DND-41 (cell line): ENCODE data around the gene SLC41A3.

ENCODE experiments used
- CTCF ChIP-seq: IDR thresholded peaks from 2 replicates; pipeline ENCODE4 v1.5.1; 2012; ENCODE audit warnings: borderline replicate concordance, low read length, moderate library complexity, mild to moderate bottlenecking; ENCODE audit not compliant: poor library complexity, severe bottlenecking; ENCODE audit errors: extremely low read depth
- EZH2 ChIP-seq: IDR thresholded peaks from 3 replicates; pipeline ENCODE4 v1.6.1; 2012; ENCODE audit warnings: borderline replicate concordance, low read depth, mild to moderate bottlenecking, moderate library complexity, low read length, inconsistent platforms; ENCODE audit not compliant: severe bottlenecking

DNA sequence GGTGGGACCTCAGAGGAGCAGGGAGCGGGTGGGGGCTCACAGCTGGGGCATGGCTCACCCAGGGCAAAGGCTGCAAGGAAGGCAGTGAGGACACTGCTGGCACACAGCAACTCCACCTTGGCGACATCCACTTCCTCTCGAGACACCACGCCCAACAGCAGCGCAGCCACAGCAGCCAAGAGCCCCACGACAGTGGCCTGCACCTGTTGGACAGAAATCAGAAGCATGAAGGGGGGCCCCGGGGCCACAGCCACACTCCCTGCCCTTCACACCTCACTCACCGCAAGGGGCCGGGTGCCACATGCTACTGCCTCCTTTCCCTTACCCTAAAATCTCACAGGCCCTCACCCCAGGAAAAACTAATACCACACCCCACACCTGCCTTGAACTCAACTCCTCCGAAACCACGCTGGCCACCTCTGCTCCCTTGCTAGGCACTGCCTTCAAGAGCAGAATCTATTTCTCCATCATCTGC lies 57.6 kb downstream of the SLC41A3 start:
- TF ChIP-seq CTCF (no peak), EZH2 (no peak)
